ENCODE measurements around the gene ITSN1. TPM values are rescaled to one million over a fixed set of nuclear protein-coding genes. Genes with fewer than 3 reads are reported as not detected.

ITSN1 gene
- total RNA-seq, 1 donor from 2014 or later = 41.9 TPM

DNA sequence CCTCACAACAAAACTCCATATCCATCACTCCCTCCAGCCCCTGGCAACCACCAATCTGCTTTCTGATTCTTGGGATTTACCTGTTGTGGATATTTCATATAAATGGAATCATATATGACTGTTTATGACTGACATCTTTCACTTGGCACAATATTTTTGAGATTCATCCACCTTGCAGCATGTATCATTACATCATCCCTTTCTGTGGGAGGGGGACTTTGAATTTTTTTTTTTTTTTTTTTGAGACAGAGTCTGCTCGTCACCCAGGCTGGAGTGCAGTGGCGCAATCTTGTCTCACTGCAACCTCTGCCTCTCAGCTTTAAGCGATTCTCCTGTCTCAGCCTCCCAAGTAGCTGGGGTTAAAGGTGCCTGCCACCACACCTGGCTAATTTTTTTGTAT lies 128.2 kb downstream of the ITSN1 start:
- TF ChIP-seq, protein P1, sequence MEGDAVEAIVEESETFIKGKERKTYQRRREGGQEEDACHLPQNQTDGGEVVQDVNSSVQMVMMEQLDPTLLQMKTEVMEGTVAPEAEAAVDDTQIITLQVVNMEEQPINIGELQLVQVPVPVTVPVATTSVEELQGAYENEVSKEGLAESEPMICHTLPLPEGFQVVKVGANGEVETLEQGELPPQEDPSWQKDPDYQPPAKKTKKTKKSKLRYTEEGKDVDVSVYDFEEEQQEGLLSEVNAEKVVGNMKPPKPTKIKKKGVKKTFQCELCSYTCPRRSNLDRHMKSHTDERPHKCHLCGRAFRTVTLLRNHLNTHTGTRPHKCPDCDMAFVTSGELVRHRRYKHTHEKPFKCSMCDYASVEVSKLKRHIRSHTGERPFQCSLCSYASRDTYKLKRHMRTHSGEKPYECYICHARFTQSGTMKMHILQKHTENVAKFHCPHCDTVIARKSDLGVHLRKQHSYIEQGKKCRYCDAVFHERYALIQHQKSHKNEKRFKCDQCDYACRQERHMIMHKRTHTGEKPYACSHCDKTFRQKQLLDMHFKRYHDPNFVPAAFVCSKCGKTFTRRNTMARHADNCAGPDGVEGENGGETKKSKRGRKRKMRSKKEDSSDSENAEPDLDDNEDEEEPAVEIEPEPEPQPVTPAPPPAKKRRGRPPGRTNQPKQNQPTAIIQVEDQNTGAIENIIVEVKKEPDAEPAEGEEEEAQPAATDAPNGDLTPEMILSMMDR (IDR thresholded peaks at IDR 0.05; ENCODE audit: borderline replicate concordance) = no peak
- intact Hi-C loops (cut with micrococcal nuclease) = no loop called here

DNA sequence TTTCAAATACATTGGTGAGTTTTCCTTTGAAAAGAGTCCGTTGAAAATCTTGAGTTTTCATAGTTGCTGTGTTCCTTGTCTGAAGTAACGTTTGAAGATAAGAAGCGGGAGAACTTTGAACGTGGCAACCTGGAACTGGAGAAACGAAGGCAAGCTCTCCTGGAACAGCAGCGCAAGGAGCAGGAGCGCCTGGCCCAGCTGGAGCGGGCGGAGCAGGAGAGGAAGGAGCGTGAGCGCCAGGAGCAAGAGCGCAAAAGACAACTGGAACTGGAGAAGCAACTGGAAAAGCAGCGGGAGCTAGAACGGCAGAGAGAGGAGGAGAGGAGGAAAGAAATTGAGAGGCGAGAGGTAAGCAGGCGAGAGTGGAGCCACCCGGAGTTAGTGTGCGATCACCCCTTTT lies 129.7 kb downstream of the ITSN1 start:
- Histone ChIP-seq H3K27me3 (ENCODE audit: low read depth) (no peaks in the 10 kb centered on the region), H3K36me3 (peaks cover 56% of the 10 kb centered on the region), H3K27ac (replicated peaks) (no peak overlapping the region), H3K4me1 (no peaks in the 10 kb centered on the region), H3K9me3 (replicated peaks) (no peaks in the 10 kb centered on the region), H3K4me3 (no peak overlapping the region)
- no peak for DNase-seq
- TF ChIP-seq, protein P1 (IDR thresholded peaks at IDR 0.05; ENCODE audit: borderline replicate concordance) = no peak
- intact Hi-C loops (cut with micrococcal nuclease) = no loop called here

More for the DNA sequence above, 128.2 kb downstream of the ITSN1 start:
- Histone ChIP-seq H3K9me3 (replicated peaks) (no peaks in the 10 kb centered on the region), H3K27ac (replicated peaks) (no peak overlapping the region), H3K4me1 (no peaks in the 10 kb centered on the region), H3K36me3 (peaks cover 60% of the 10 kb centered on the region), H3K27me3 (ENCODE audit: low read depth) (no peaks in the 10 kb centered on the region), H3K4me3 (no peak overlapping the region)
- no peak for DNase-seq

DNA sequence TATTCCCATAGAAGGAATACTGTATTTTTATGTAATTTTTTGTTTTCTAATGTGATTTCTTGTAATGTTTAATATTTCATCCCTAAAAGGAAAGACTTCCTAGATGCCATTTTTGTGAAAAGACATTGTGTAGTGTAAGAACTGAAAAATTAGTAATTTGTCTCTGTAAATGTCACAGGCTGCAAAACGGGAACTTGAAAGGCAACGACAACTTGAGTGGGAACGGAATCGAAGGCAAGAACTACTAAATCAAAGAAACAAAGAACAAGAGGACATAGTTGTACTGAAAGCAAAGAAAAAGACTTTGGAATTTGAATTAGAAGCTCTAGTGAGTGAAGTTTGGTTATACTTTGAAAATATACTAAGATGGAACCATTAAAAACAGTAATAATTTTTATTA lies 132.2 kb downstream of the ITSN1 start:
- H3K27me3 ChIP-seq (ENCODE audit: low read depth) = no peaks in the 10 kb centered on the region
- H3K9me3 ChIP-seq (replicated peaks) = peaks cover 15% of the 10 kb centered on the region
- H3K4me3 ChIP-seq = no peak overlapping the region
- no peak overlapping the region for H3K27ac ChIP-seq (replicated peaks)
- TF ChIP-seq, protein P1 (IDR thresholded peaks at IDR 0.05; ENCODE audit: borderline replicate concordance) = no peak
- intact Hi-C loops (cut with micrococcal nuclease) = no loop called here
- DNase-seq = no peak
- peaks cover 64% of the 10 kb centered on the region for H3K36me3 ChIP-seq
- no peaks in the 10 kb centered on the region for H3K4me1 ChIP-seq

DNA sequence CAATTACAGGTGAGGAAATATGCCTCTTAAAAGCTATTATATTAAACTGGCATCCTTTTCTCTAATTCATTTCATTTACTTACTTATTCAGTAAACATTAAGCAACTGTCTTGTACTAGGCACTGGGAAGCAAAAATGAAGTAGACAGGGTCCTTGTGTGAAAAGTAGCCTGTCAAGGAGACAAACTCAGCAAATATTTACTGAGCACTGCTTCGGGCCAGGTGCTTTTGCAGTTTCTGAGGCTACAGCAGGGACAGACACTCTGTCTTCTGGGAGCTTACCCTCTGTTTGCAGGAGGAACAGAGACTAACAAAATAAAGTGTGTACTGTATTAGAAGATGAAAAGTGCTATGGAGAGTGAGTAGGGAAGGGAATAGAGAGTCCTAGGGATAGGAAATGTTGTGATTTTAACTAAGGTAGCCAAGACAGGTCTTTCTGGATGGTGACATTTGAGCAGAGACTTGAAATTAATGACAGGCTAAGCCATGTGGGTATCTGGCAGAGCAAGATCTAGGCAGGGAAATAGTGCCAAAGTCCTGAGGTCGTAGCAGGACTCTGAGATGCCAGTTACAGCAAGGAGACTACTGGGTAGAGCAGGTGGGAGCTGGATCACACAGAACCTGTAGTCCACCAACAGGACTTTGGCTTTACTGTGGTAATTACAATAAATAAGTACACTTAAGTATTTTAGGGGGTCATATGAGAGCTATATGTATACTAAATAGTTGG lies 133.0 kb downstream of the ITSN1 start:
- Histone ChIP-seq H3K4me1 (no peaks in the 10 kb centered on the region), H3K27ac (replicated peaks) (no peak overlapping the region), H3K27me3 (ENCODE audit: low read depth) (no peaks in the 10 kb centered on the region), H3K9me3 (replicated peaks) (peaks cover 16% of the 10 kb centered on the region), H3K4me3 (no peak overlapping the region), H3K36me3 (peaks cover 61% of the 10 kb centered on the region)
- intact Hi-C loops (cut with micrococcal nuclease) = no loop called here
- DNase-seq = no peak
- TF ChIP-seq, protein P1 (IDR thresholded peaks at IDR 0.05; ENCODE audit: borderline replicate concordance) = no peak

DNA sequence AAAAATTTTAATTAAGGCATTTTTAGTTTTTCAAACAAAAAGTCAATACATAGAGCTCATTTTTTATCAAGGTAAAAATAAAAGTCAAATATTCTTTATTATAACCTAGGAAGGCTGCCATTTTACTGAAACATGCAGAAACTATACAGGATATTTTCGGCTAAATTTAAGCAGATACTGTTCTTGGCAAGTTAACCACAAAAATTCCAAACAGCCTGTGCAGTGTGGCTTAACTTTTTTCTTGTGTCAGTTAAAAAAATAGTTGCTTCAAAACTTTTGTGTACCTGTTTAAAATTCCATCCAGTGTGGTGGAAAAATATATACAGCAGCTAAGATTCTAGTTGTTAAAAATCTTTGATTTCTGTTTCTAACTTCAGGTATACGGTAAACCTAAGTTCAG lies 138.3 kb downstream of the ITSN1 start:
- TF ChIP-seq, protein P1 (IDR thresholded peaks at IDR 0.05; ENCODE audit: borderline replicate concordance) = no peak

More for the DNA sequence above, 138.3 kb downstream of the ITSN1 start:
- H3K27ac ChIP-seq (replicated peaks) = no peak overlapping the region
- DNase-seq = no peak
- H3K36me3 ChIP-seq = peaks cover 37% of the 10 kb centered on the region
- no peaks in the 10 kb centered on the region for H3K27me3 ChIP-seq (ENCODE audit: low read depth)
- peaks cover 16% of the 10 kb centered on the region for H3K9me3 ChIP-seq (replicated peaks)
- H3K4me1 ChIP-seq = no peaks in the 10 kb centered on the region
- no peak overlapping the region for H3K4me3 ChIP-seq
- intact Hi-C loops (cut with micrococcal nuclease) = no loop called here
